Bronchial epithelial cell (primary cell): ENCODE results near the gene DNAH1. TPM values are rescaled to one million over a fixed set of nuclear protein-coding genes. Genes with fewer than 3 reads are reported as not detected.

Experiments used
- DNase-seq: peaks from one replicate; pipeline ENCODE4 v3.0.0-alpha.2; 2010; ENCODE audit warnings: low read depth
- FAIRE-seq: peaks from 2 replicates; lab custom pipeline; 2011; peaks lifted over from hg19 to GRCh38; lab: Jason Lieb, UNC
- H3K27me3 ChIP-seq: 2 replicates; pipeline ENCODE4 v1.5.1; 2011; ENCODE audit warnings: low read length; ENCODE audit not compliant: control insufficient read depth, insufficient read depth
- H3K36me3 ChIP-seq: 2 replicates; pipeline ENCODE4 v1.5.1; 2011; ENCODE audit warnings: low read length; ENCODE audit not compliant: control insufficient read depth, insufficient read depth
- H3K4me3 ChIP-seq: 2 replicates; pipeline ENCODE4 v1.5.1; 2011; ENCODE audit warnings: mild to moderate bottlenecking, low read depth, low read length, control low read depth
- total RNA-seq: library from RNA; depleted of rRNA; stranded (reverse); fragments of >200 nt; gene quantifications from 2 replicates; pipeline ENCODE4 v1.2.1, GENCODE V29; 2014
- TF ChIP-seq, protein P1 (sequence below): IDR thresholded peaks from 2 replicates; pipeline ENCODE4 v1.5.1; 2011; ENCODE audit warnings: mild to moderate bottlenecking, moderate library complexity, low read length, control low read depth, inconsistent platforms; ENCODE audit not compliant: insufficient read depth, severe bottlenecking

Gene DNAH1
- total RNA-seq, 1 donor from 2014 or later, result 0.79 TPM

DNA sequence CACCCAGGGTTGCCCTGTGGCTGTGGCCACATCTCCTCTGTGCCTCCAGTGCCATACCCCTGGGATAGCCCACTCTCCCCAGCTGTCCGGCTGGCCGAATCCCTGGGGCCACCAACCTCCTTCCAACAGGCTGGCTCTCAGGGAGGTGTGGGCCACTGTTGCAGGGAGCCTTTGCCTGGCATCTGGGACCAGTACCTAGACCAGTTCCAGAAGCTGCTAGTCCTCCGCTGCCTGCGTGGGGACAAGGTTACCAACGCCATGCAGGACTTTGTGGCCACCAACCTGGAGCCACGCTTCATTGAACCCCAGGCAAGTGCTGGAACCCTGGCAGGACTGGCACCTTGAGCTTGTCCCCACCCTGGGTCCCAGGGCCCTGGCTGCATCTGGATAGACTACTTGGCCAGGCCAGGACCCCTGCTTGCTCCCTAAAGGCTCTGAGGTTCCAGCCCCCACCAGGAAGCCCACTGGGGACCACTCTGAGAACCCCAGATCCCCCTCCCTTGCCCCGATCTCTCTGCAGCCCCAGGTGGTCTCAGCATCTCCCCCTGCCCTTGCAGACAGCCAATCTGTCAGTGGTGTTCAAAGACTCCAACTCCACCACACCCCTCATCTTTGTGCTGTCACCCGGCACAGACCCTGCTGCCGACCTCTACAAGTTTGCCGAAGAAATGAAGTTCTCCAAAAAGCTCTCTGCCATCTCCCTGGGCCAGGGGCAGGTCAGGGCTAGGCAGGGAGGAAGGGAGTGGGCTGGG, 78.8 kb downstream of the DNAH1 start:
- H3K27me3 ChIP-seq, result no peaks in the 10 kb centered on the region
- no peak for FAIRE-seq
- DNase-seq, result no peak
- no peaks in the 10 kb centered on the region for H3K36me3 ChIP-seq
- TF ChIP-seq, protein P1, sequence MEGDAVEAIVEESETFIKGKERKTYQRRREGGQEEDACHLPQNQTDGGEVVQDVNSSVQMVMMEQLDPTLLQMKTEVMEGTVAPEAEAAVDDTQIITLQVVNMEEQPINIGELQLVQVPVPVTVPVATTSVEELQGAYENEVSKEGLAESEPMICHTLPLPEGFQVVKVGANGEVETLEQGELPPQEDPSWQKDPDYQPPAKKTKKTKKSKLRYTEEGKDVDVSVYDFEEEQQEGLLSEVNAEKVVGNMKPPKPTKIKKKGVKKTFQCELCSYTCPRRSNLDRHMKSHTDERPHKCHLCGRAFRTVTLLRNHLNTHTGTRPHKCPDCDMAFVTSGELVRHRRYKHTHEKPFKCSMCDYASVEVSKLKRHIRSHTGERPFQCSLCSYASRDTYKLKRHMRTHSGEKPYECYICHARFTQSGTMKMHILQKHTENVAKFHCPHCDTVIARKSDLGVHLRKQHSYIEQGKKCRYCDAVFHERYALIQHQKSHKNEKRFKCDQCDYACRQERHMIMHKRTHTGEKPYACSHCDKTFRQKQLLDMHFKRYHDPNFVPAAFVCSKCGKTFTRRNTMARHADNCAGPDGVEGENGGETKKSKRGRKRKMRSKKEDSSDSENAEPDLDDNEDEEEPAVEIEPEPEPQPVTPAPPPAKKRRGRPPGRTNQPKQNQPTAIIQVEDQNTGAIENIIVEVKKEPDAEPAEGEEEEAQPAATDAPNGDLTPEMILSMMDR, result no peak
- no peak overlapping the region for H3K4me3 ChIP-seq

DNA sequence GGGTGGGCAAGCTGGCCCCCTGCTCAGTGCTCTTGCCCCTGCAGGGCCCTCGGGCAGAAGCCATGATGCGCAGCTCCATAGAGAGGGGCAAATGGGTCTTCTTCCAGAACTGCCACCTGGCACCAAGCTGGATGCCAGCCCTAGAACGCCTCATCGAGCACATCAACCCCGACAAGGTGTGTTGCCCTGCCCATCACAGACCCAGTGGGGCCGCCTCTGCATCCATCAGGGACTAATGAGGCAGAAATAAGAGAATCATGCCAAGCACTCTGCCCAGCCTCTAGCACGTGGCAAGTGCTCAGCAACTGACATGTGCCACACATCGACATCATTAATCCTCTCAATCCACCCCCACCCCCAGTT, 79.4 kb downstream of the DNAH1 start:
- no peak for DNase-seq
- no peak overlapping the region for H3K4me3 ChIP-seq
- H3K36me3 ChIP-seq, result no peaks in the 10 kb centered on the region
- H3K27me3 ChIP-seq, result no peaks in the 10 kb centered on the region
- no peak for FAIRE-seq
- TF ChIP-seq, protein P1, result no peak

DNA sequence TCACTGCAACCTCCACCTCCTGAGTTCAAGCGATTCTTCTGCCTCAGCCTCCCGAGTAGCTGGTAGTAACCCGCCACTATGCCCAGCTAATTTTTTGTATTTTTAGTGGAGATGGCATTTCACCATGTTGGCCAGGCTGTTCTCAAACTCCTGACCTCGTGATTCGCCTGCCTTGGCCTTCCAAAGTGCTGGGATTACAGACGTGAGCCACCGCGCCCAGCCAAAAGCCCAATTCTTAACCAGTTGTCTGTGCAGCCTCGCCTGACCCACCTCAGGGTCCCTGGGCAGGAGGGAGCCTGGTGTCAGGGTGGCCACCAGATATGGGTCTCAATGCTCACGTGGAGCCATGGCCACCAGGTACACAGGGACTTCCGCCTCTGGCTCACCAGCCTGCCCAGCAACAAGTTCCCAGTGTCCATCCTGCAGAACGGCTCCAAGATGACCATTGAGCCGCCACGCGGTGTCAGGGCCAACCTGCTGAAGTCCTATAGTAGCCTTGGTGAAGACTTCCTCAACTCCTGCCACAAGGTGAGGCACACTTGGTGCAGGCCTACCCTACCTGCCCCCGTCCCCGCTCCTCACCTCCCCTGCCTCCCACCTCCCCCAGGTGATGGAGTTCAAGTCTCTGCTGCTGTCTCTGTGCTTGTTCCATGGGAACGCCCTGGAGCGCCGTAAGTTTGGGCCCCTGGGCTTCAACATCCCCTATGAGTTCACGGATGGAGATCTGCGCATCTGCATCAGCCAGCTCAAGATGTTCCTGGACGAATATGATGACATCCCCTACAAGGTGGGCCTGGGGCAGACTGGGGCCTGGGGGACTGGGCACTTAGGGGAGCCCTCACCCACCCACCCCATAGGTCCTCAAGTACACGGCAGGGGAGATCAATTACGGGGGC, 80.1 kb downstream of the DNAH1 start:
- FAIRE-seq (no peak), DNase-seq (no peak)
- Histone ChIP-seq H3K36me3 (peaks cover 2% of the 10 kb centered on the region), H3K27me3 (no peaks in the 10 kb centered on the region), H3K4me3 (no peak overlapping the region)
- TF ChIP-seq, protein P1, result no peak

DNA sequence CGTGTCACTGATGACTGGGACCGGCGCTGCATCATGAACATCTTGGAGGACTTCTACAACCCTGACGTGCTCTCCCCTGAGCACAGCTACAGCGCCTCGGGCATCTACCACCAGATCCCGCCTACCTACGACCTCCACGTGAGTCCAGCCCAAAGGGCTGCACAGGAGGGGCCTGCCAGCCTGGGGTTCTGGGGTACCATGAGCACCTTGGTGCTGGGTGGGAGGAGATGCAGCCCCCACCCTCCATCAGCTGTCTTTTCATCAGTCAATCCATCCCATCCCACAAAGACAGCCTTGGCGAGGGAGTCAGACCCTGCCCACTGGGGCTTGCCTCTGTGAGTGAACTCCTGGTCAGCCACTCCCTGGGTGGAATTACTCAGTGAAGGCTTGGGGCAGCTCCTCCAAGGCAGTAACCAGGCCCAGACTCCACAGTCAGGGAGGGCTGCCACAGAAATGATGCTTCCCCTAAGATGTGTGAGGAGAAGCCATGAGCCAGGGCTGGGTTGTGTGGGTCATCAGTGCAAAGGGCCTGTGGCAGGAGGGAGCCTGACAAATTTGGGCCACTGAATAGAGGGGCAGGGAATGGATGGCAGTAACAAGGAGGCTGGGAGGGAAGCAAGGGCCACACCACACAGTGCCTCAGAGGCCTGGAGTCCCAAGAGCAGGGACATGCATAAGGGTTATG, 80.9 kb downstream of the DNAH1 start:
- TF ChIP-seq, protein P1, result no peak
- Histone ChIP-seq H3K36me3 (peaks cover 8% of the 10 kb centered on the region), H3K27me3 (no peaks in the 10 kb centered on the region), H3K4me3 (no peak overlapping the region)
- FAIRE-seq (no peak), DNase-seq (no peak)

DNA sequence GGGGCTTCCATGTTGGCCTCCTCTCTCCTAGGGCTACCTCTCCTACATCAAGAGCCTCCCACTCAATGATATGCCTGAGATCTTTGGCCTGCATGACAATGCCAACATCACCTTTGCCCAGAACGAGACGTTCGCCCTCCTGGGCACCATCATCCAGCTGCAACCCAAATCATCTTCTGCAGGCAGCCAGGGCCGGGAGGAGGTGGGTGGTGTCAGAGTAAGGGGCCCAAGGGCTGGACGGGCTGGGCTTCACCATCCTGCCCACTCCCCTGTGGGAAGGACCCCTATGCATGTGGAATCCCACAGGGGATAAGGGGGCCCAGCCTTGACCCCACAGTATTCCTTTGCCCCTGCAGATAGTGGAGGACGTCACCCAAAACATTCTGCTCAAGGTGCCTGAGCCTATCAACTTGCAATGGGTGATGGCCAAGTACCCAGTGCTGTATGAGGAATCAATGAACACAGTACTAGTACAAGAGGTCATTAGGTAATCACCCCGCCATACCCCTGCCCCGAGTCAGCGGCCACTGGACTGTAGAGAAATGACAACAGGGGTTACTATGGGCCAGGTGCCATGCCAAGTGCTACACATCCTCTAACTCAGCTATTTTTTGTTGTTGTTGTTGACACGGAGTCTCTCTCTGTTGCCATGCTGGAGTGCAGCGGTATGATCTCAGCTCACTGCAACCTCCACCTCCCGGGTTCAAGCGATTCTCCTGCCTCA, 81.7 kb downstream of the DNAH1 start:
- Histone ChIP-seq H3K36me3 (peaks cover 15% of the 10 kb centered on the region), H3K4me3 (no peak overlapping the region), H3K27me3 (no peaks in the 10 kb centered on the region)
- TF ChIP-seq, protein P1, result no peak
- no peak for FAIRE-seq
- no peak for DNase-seq
